ENCODE results near the gene GPR107. TPM values are rescaled to one million over a fixed set of nuclear protein-coding genes. Genes with fewer than 3 reads are reported as not detected.

The GPR107 gene
- total RNA-seq, 1 donor from 2014 or later = 20.4 TPM

GRCh38 chr9:130090915-130091314 is 37.2 kb downstream of the GPR107 start:
- intact Hi-C loops (cut with DNase I) = loop anchor here (10.0 kb wide), 1 partner anchor 206 kb away; no protein-coding TSS in a partner anchor
- no peak for DNase-seq
- no peak for ATAC-seq (ENCODE audit: poor library complexity)

GRCh38 chr9:130092910-130093309 is 39.2 kb downstream of the GPR107 start:
- ATAC-seq (ENCODE audit: poor library complexity) (no peak), DNase-seq (no peak)
- intact Hi-C loops (cut with DNase I) = loop anchor here (10.0 kb wide), 1 partner anchor 208 kb away; no protein-coding TSS in a partner anchor

GRCh38 chr9:130095872-130096271 is 42.2 kb downstream of the GPR107 start:
- ATAC-seq (ENCODE audit: poor library complexity) = no peak
- intact Hi-C loops (cut with DNase I) = loop anchor here (10.0 kb wide), 1 partner anchor 211 kb away; no protein-coding TSS in a partner anchor
- DNase-seq = no peak

- ATAC-seq (ENCODE audit: poor library complexity) (no peak), DNase-seq (no peak)
- intact Hi-C loops (cut with DNase I) = no loop called here
Measured at GRCh38 chr9:130100681-130101080, 47.0 kb downstream of the GPR107 start.

- no peak for DNase-seq
- peak; percentile 86 for ATAC-seq (ENCODE audit: poor library complexity)
- intact Hi-C loops (cut with DNase I) = no loop called here
Measured at GRCh38 chr9:130101915-130102314, 48.2 kb downstream of the GPR107 start.

- peak; percentile 19 for ATAC-seq (ENCODE audit: poor library complexity)
- no peak for DNase-seq
- intact Hi-C loops (cut with DNase I) = no loop called here
Measured at GRCh38 chr9:130104491-130105193, 50.9 kb downstream of the GPR107 start.

- no peak for ATAC-seq (ENCODE audit: poor library complexity)
- intact Hi-C loops (cut with DNase I) = loop anchor here (2.0 kb wide), 1 partner anchor 130 kb away; no protein-coding TSS in a partner anchor
- DNase-seq = no peak
Measured at GRCh38 chr9:130106860-130107233, 53.1 kb downstream of the GPR107 start.

GRCh38 chr9:130107234-130107861 is 53.6 kb downstream of the GPR107 start:
- ATAC-seq (ENCODE audit: poor library complexity) (peak; percentile 83), DNase-seq (peak; percentile 89)
- intact Hi-C loops (cut with DNase I) = loop anchor here (2.0 kb wide), 1 partner anchor 129 kb away; no protein-coding TSS in a partner anchor

- DNase-seq (no peak), ATAC-seq (ENCODE audit: poor library complexity) (no peak)
- intact Hi-C loops (cut with DNase I) = loop anchor here (2.0 kb wide), 1 partner anchor 129 kb away; no protein-coding TSS in a partner anchor
Measured at GRCh38 chr9:130107955-130108354, 54.2 kb downstream of the GPR107 start.

GRCh38 chr9:130110166-130110565 is 56.5 kb downstream of the GPR107 start:
- intact Hi-C loops (cut with DNase I) = no loop called here
- ATAC-seq (ENCODE audit: poor library complexity) (no peak), DNase-seq (no peak)

- ATAC-seq (ENCODE audit: poor library complexity) (no peak), DNase-seq (no peak)
- intact Hi-C loops (cut with DNase I) = no loop called here
Measured at GRCh38 chr9:130110596-130111021, 56.9 kb downstream of the GPR107 start.

- DNase-seq = no peak
- no peak for ATAC-seq (ENCODE audit: poor library complexity)
- intact Hi-C loops (cut with DNase I) = no loop called here
Measured at GRCh38 chr9:130111786-130112537, 58.3 kb downstream of the GPR107 start.

GRCh38 chr9:130112538-130113151 is 58.9 kb downstream of the GPR107 start:
- ATAC-seq (ENCODE audit: poor library complexity) (peak; percentile 25), DNase-seq (no peak)
- intact Hi-C loops (cut with DNase I) = no loop called here

GRCh38 chr9:130114741-130115140 is 61.0 kb downstream of the GPR107 start:
- DNase-seq (no peak), ATAC-seq (ENCODE audit: poor library complexity) (no peak)
- intact Hi-C loops (cut with DNase I) = no loop called here

GRCh38 chr9:130116346-130116745 is 62.6 kb downstream of the GPR107 start:
- DNase-seq (no peak), ATAC-seq (ENCODE audit: poor library complexity) (no peak)
- intact Hi-C loops (cut with DNase I) = no loop called here

- intact Hi-C loops (cut with DNase I) = no loop called here
- no peak for ATAC-seq (ENCODE audit: poor library complexity)
Measured at GRCh38 chr9:130117376-130117775, 63.7 kb downstream of the GPR107 start.

GRCh38 chr9:130117816-130118632 is 64.3 kb downstream of the GPR107 start:
- peak; percentile 25 for ATAC-seq (ENCODE audit: poor library complexity)
- intact Hi-C loops (cut with DNase I) = no loop called here
- DNase-seq = no peak

More at GRCh38 chr9:130117376-130117775, 63.7 kb downstream of the GPR107 start:
- DNase-seq = no peak

Measured in Right ventricle myocardium superior (tissue), 1 donor.